A549 (cell line): ENCODE data around the gene IRF1.

Experiments
- CHD4 ChIP-seq: fragments of 200-600 bp; sonication (generic); IDR thresholded peaks from 2 replicates; pipeline ENCODE4 v1.6.1; 2016; ENCODE audit warnings: antibody characterized with exemption, mild to moderate bottlenecking, borderline replicate concordance
- CTCF ChIP-seq: fragments of >200 bp; sonication (Bioruptor Twin); formaldehyde crosslinking; IDR thresholded peaks from 3 replicates; pipeline ENCODE4 v1.5.1; 2016
- EHMT2 ChIP-seq: fragments of 200-600 bp; sonication (generic); IDR thresholded peaks from 2 replicates; pipeline ENCODE4 v1.6.1; 2016; ENCODE audit warnings: antibody characterized with exemption, low read depth, mild to moderate bottlenecking, moderate library complexity
- ELK1 ChIP-seq: fragments of 150-350 bp; IDR thresholded peaks from 2 replicates; pipeline ENCODE4 v1.6.1; 2014; ENCODE audit warnings: low read depth, mild to moderate bottlenecking, low read length
- HOXB5 ChIP-seq: fragments of 250-450 bp; sonication (Bioruptor Pico); IDR thresholded peaks from 2 replicates; pipeline ENCODE4 v1.5.0; 2020; ENCODE audit warnings: mild to moderate bottlenecking, moderate library complexity
- JUN ChIP-seq, 2 experiments: fragments of >200 bp; sonication (Bioruptor Twin); formaldehyde crosslinking; IDR thresholded peaks; 2 replicates in 1 of 2; 3 replicates in 1 of 2; pipeline ENCODE4 v1.6.1; 2016 to 2017
- NR3C1 ChIP-seq: fragments of >200 bp; sonication (Bioruptor Twin); formaldehyde crosslinking; IDR thresholded peaks from 3 replicates; pipeline ENCODE4 v1.6.1; 2017
- PHF8 ChIP-seq: fragments of 200-600 bp; sonication (generic); IDR thresholded peaks from 2 replicates; pipeline ENCODE4 v1.6.1; 2016; ENCODE audit warnings: low read depth, mild to moderate bottlenecking, antibody characterized with exemption, moderate library complexity, borderline replicate concordance
- POLR2A ChIP-seq: IDR thresholded peaks from 2 replicates; pipeline ENCODE4 v1.6.1; 2012; ENCODE audit warnings: mild to moderate bottlenecking, low read length
- REST ChIP-seq: fragments of 200-600 bp; sonication (generic); IDR thresholded peaks from 2 replicates; pipeline ENCODE4 v1.6.1; 2016; ENCODE audit warnings: antibody characterized with exemption, mild to moderate bottlenecking, moderate library complexity
- RNF2 ChIP-seq: fragments of 200-600 bp; sonication (generic); IDR thresholded peaks from 2 replicates; pipeline ENCODE4 v1.6.1; 2016; ENCODE audit warnings: low read depth, mild to moderate bottlenecking, antibody characterized with exemption, moderate library complexity, borderline replicate concordance
- USF2 ChIP-seq: fragments of 450-650 bp; IDR thresholded peaks from 2 replicates; pipeline ENCODE4 v1.6.1; 2014; ENCODE audit warnings: antibody characterized with exemption

- TF ChIP-seq CTCF, result no peak
- TF ChIP-seq JUN (IDR thresholded peaks at IDR 0.05), result no peak
- TF ChIP-seq REST, result no peak
- TF ChIP-seq USF2, result no peak
- no peak for TF ChIP-seq POLR2A
- no peak for TF ChIP-seq RNF2
- TF ChIP-seq CHD4, result no peak
- no peak for TF ChIP-seq EHMT2
- TF ChIP-seq ELK1, result no peak
- TF ChIP-seq HOXB5 (CRISPR knock-in tag), result no peak
- TF ChIP-seq NR3C1, result no peak
- no peak for TF ChIP-seq PHF8
Measured at GRCh38 chr5:132471151-132471907, 19.2 kb downstream of the IRF1 start.
